GM21737 (cell line): ENCODE measurements around the gene FOCAD.

ENCODE experiments used
- ATAC-seq: cut with Tn5 transposase; IDR thresholded peaks from one replicate; pipeline ENCODE4 v1.9.1; 2021; ENCODE audit warnings: mild to moderate bottlenecking, moderate library complexity; ENCODE audit not compliant: unreplicated experiment

Gene FOCAD

GRCh38 chr9:20788526-20789451 lies 104.7 kb downstream of the FOCAD start:
- no peak for ATAC-seq

GRCh38 chr9:20790721-20791120 lies 106.7 kb downstream of the FOCAD start:
- ATAC-seq: no peak

GRCh38 chr9:20791682-20792081 lies 107.6 kb downstream of the FOCAD start:
- no peak for ATAC-seq

GRCh38 chr9:20804489-20805250 lies 120.6 kb downstream of the FOCAD start:
- ATAC-seq: no peak

- no peak for ATAC-seq
Observed at GRCh38 chr9:20805766-20806165, 121.7 kb downstream of the FOCAD start.

- ATAC-seq: no peak
Observed at GRCh38 chr9:20808002-20808401, 123.9 kb downstream of the FOCAD start.

GRCh38 chr9:20811872-20812271 lies 127.8 kb downstream of the FOCAD start:
- ATAC-seq: no peak

GRCh38 chr9:20815923-20816703 lies 132.1 kb downstream of the FOCAD start:
- no peak for ATAC-seq

- ATAC-seq: no peak
Observed at GRCh38 chr9:20823051-20823450, 139.0 kb downstream of the FOCAD start.

GRCh38 chr9:20831028-20831427 lies 147.0 kb downstream of the FOCAD start:
- no peak for ATAC-seq

GRCh38 chr9:20832775-20833174 lies 148.7 kb downstream of the FOCAD start:
- no peak for ATAC-seq

GRCh38 chr9:20835377-20836286 lies 151.6 kb downstream of the FOCAD start:
- ATAC-seq: no peak

GRCh38 chr9:20837166-20837565 lies 153.1 kb downstream of the FOCAD start:
- no peak for ATAC-seq

- no peak for ATAC-seq
Observed at GRCh38 chr9:20838218-20838617, 154.2 kb downstream of the FOCAD start.

GRCh38 chr9:20844916-20845315 lies 160.9 kb downstream of the FOCAD start:
- no peak for ATAC-seq

- ATAC-seq: no peak
Observed at GRCh38 chr9:20848490-20848889, 164.4 kb downstream of the FOCAD start.

- ATAC-seq: no peak
Observed at GRCh38 chr9:20853866-20854265, 169.8 kb downstream of the FOCAD start.

GRCh38 chr9:20854444-20854843 lies 170.4 kb downstream of the FOCAD start:
- no peak for ATAC-seq

- ATAC-seq: no peak
Observed at GRCh38 chr9:20863945-20864344, 179.9 kb downstream of the FOCAD start.

GRCh38 chr9:20865347-20865746 lies 181.3 kb downstream of the FOCAD start:
- ATAC-seq: no peak
